Measurements from ENCODE around the gene SCN4B. TPM values are rescaled to one million over a fixed set of nuclear protein-coding genes. Genes with fewer than 3 reads are reported as not detected.

Gene SCN4B
- total and polyA plus RNA-seq, 4 experiments from 2014 or later, result not detected

- Histone ChIP-seq H3K27me3 (ENCODE audit: insufficient read depth, low read length) (no peaks in the 10 kb centered on the region), H3K4me1 (ENCODE audit: insufficient read depth, low read length) (no peaks in the 10 kb centered on the region), H3K4me3 (ENCODE audit: low read length in 2 of 2) (no peak overlapping the region), H3K27ac (ENCODE audit: low read depth, low read length) (no peak overlapping the region), H3K36me3 (ENCODE audit: insufficient read depth, low read length) (no peaks in the 10 kb centered on the region), H3K9me3 (ENCODE audit: control insufficient read depth in 1 of 2, low read length in 2 of 2) (peaks cover 0 to 4% of the 10 kb centered on the region in 2 donors)
- H3K9me3 Mint-ChIP-seq, result peaks cover 0 to 33% (median 27%) of the 10 kb centered on the region in 8 donors
- no peak for DNase-seq
- H3K4me3 Mint-ChIP-seq, result no peak overlapping the region
- no peak overlapping the region for H3K27ac Mint-ChIP-seq
- H3K27me3 Mint-ChIP-seq, result peaks cover 7 to 18% of the 10 kb centered on the region in 2 donors
- peaks cover 6 to 18% of the 10 kb centered on the region in 2 donors for H3K36me3 Mint-ChIP-seq
- intact Hi-C loops (cut with micrococcal nuclease), result no loop called here
- POLR2A ChIA-PET (ENCODE audit: partially characterized antibody), result interaction anchor here (0.6 kb wide), 1 partner anchor 34 kb away, joined by 3 read pairs; no protein-coding TSS in a partner anchor
- H3K4me1 Mint-ChIP-seq, result no peaks in the 10 kb centered on the region
- CTCF ChIA-PET (ENCODE audit: partially characterized antibody), result no interaction called here
Observed at GRCh38 chr11:118090545-118091162, 62.0 kb downstream of the SCN4B start.

DNA sequence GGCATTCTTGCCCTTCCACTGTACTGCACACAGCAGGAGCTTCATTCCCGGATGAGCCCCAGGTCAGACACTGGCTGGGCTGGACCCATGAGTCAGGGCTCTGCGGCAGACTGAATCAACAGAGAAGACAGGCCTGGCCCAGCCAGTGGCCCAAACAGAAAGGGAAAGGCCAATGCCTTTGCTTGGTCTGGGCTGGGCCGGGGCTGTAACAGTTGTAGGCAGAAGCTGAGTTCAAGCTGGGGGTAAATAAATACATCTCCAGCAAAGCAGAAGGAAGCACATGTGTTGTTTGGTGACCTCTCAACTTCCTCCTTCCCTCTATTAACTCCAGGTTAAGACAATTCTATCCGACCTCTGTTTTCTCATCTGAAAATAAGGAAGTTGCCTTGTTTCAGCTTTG is 64.1 kb downstream of the SCN4B start:
- H3K27ac Mint-ChIP-seq, result no peak overlapping the region
- Histone ChIP-seq H3K4me3 (ENCODE audit: low read length in 2 of 2) (no peak overlapping the region), H3K27ac (ENCODE audit: low read depth, low read length) (no peak overlapping the region), H3K36me3 (ENCODE audit: insufficient read depth, low read length) (no peaks in the 10 kb centered on the region), H3K9me3 (ENCODE audit: control insufficient read depth in 1 of 2, low read length in 2 of 2) (peaks cover 0 to 4% of the 10 kb centered on the region in 2 donors), H3K4me1 (ENCODE audit: insufficient read depth, low read length) (no peaks in the 10 kb centered on the region), H3K27me3 (ENCODE audit: insufficient read depth, low read length) (no peaks in the 10 kb centered on the region)
- H3K4me3 Mint-ChIP-seq, result no peak overlapping the region
- no peak for DNase-seq
- H3K4me1 Mint-ChIP-seq, result no peaks in the 10 kb centered on the region
- POLR2A ChIA-PET (ENCODE audit: partially characterized antibody), result no interaction called here
- H3K9me3 Mint-ChIP-seq, result peaks cover 0 to 33% (median 27%) of the 10 kb centered on the region in 8 donors
- H3K36me3 Mint-ChIP-seq, result peaks cover 6 to 18% of the 10 kb centered on the region in 2 donors
- CTCF ChIA-PET (ENCODE audit: partially characterized antibody), result interaction anchor here (1.4 kb wide), 1 partner anchor 12 kb away, joined by 5 read pairs; the partner anchor contains the start of gene TMPRSS4
- intact Hi-C loops (cut with micrococcal nuclease), result no loop called here
- peaks cover 5 to 18% of the 10 kb centered on the region in 2 donors for H3K27me3 Mint-ChIP-seq

DNA sequence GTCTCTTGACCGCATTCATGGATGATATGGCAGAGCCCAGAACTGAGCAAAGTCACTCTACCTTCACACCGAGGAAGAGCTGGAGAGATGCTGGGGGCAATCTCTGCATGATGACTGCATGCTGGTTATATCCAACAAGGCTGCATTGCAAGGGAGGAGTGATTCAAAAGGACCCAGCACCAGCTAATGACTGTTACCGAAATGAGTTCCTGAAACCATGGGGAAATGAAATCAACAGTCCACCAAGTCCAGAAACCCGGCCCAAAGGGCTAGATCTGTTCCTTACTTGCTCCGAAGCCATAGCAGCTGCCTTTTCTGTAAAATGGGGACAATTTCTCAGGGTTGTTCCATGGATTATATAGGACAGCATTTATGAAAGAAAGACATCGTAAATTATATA is 64.7 kb downstream of the SCN4B start:
- Histone ChIP-seq H3K4me3 (ENCODE audit: low read length in 2 of 2) (no peak overlapping the region), H3K27me3 (ENCODE audit: insufficient read depth, low read length) (no peaks in the 10 kb centered on the region), H3K27ac (ENCODE audit: low read depth, low read length) (no peak overlapping the region), H3K9me3 (ENCODE audit: control insufficient read depth in 1 of 2, low read length in 2 of 2) (peaks cover 0 to 4% of the 10 kb centered on the region in 2 donors), H3K4me1 (ENCODE audit: insufficient read depth, low read length) (no peaks in the 10 kb centered on the region), H3K36me3 (ENCODE audit: insufficient read depth, low read length) (no peaks in the 10 kb centered on the region)
- intact Hi-C loops (cut with micrococcal nuclease), result no loop called here
- Mint-ChIP-seq H3K36me3 (peaks cover 6 to 18% of the 10 kb centered on the region in 2 donors), H3K27ac (no peak overlapping the region), H3K4me3 (no peak overlapping the region), H3K4me1 (no peaks in the 10 kb centered on the region), H3K27me3 (peaks cover 5 to 18% of the 10 kb centered on the region in 2 donors), H3K9me3 (peaks cover 0 to 33% (median 27%) of the 10 kb centered on the region in 8 donors)
- POLR2A ChIA-PET (ENCODE audit: partially characterized antibody), result no interaction called here
- CTCF ChIA-PET (ENCODE audit: partially characterized antibody), result no interaction called here
- DNase-seq, result no peak

DNA sequence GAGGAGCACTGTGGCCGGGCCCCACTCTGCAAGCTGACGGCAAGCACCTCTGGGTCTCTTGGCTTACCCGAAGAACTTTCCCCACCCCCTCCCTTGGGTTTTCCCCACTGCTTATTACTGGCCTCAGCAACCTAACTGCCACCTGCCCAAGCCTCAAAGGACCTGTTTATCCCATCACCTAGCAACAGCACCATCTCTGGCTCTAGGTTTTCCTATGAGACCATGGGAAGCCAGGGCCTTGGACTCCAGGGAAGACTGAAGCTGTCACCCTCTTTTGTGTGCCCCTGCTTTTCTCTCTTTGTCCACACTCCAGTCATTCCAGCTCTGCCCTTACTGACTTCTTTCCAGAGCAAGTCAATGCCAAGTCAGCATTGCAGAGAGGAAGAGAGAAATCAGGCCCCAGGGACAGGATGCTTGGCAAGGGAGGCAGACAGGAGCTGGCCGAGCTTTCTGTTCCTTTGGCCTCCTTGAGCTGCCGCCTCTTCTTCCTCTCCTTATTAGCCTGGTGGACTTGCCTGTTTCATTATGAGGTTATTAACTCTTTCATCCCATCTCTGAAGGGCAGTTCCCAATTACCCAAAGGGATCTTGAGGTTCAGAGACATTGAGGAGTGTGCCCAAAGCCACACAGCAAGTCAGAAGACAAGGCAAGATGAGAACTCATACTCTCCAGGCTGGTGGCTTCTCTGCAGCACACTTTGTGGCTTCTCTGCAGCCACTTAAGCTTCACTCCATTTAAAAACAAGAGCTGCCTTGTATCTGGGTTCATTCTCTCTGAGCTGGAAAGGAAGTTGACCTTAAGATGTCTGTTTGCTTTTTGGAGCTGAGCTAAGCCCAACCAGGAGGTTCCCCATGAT is 65.5 kb downstream of the SCN4B start, which contains the start of gene SMIM35:
TSS of gene SMIM35 (minus strand) at position 51 of the 856 bp plus-strand sequence. CDS start 206 bp downstream, outside the sequence.
- peaks cover 5 to 16% of the 10 kb centered on the region in 2 donors for H3K27me3 Mint-ChIP-seq
- Histone ChIP-seq H3K36me3 (ENCODE audit: insufficient read depth, low read length) (no peaks in the 10 kb centered on the region), H3K4me1 (ENCODE audit: insufficient read depth, low read length) (no peaks in the 10 kb centered on the region), H3K27ac (ENCODE audit: low read depth, low read length) (no peak within 1 kb of the TSS), H3K4me3 (ENCODE audit: low read length in 2 of 2) (no peak within 1 kb of the TSS), H3K9me3 (ENCODE audit: control insufficient read depth in 1 of 2, low read length in 2 of 2) (peaks cover 0 to 4% of the 10 kb centered on the region in 2 donors), H3K27me3 (ENCODE audit: insufficient read depth, low read length) (no peaks in the 10 kb centered on the region)
- peaks cover 6 to 18% of the 10 kb centered on the region in 2 donors for H3K36me3 Mint-ChIP-seq
- CTCF ChIA-PET (ENCODE audit: partially characterized antibody), result no interaction called here
- POLR2A ChIA-PET (ENCODE audit: partially characterized antibody), result no interaction called here
- H3K4me3 Mint-ChIP-seq, result no peak within 1 kb of the TSS
- H3K9me3 Mint-ChIP-seq, result peaks cover 0 to 33% (median 27%) of the 10 kb centered on the region in 8 donors
- intact Hi-C loops (cut with micrococcal nuclease), result no loop called here
- DNase-seq, result no peak
- H3K4me1 Mint-ChIP-seq, result no peaks in the 10 kb centered on the region
- no peak within 1 kb of the TSS for H3K27ac Mint-ChIP-seq

- Histone ChIP-seq H3K27me3 (ENCODE audit: insufficient read depth, low read length) (no peaks in the 10 kb centered on the region), H3K4me3 (ENCODE audit: low read length in 2 of 2) (no peak overlapping the region), H3K36me3 (ENCODE audit: insufficient read depth, low read length) (no peaks in the 10 kb centered on the region), H3K27ac (ENCODE audit: low read depth, low read length) (no peak overlapping the region), H3K9me3 (ENCODE audit: control insufficient read depth in 1 of 2, low read length in 2 of 2) (peaks cover 0 to 4% of the 10 kb centered on the region in 2 donors), H3K4me1 (ENCODE audit: insufficient read depth, low read length) (no peaks in the 10 kb centered on the region)
- Mint-ChIP-seq H3K4me1 (peaks cover 0 to 4% (median 0%) of the 10 kb centered on the region in 4 donors), H3K36me3 (peaks cover 6 to 15% of the 10 kb centered on the region in 2 donors), H3K27ac (peak overlapping the region in 1 of 7 donors; percentile 68), H3K27me3 (peaks cover 4 to 6% of the 10 kb centered on the region in 2 donors), H3K4me3 (no peak overlapping the region), H3K9me3 (peaks cover 0 to 33% (median 27%) of the 10 kb centered on the region in 8 donors)
- POLR2A ChIA-PET (ENCODE audit: partially characterized antibody), result no interaction called here
- CTCF ChIA-PET (ENCODE audit: partially characterized antibody), result no interaction called here
- no peak for DNase-seq
- intact Hi-C loops (cut with micrococcal nuclease), result no loop called here
Observed at GRCh38 chr11:118084656-118085055, 68.0 kb downstream of the SCN4B start.

GRCh38 chr11:118084247-118084646 is 68.4 kb downstream of the SCN4B start:
- H3K4me3 ChIP-seq (ENCODE audit: low read length in 2 of 2), result no peak overlapping the region
- H3K4me3 Mint-ChIP-seq, result no peak overlapping the region
- H3K36me3 Mint-ChIP-seq, result peaks cover 6 to 15% of the 10 kb centered on the region in 2 donors
- H3K36me3 ChIP-seq (ENCODE audit: insufficient read depth, low read length), result no peaks in the 10 kb centered on the region
- CTCF ChIA-PET (ENCODE audit: partially characterized antibody), result no interaction called here
- H3K4me1 ChIP-seq (ENCODE audit: insufficient read depth, low read length), result no peaks in the 10 kb centered on the region
- intact Hi-C loops (cut with micrococcal nuclease), result no loop called here
- peaks cover 0 to 8% (median 0%) of the 10 kb centered on the region in 4 donors for H3K4me1 Mint-ChIP-seq
- peaks cover 0 to 4% of the 10 kb centered on the region in 2 donors for H3K9me3 ChIP-seq (ENCODE audit: control insufficient read depth in 1 of 2, low read length in 2 of 2)
- no peak overlapping the region for H3K27ac ChIP-seq (ENCODE audit: low read depth, low read length)
- H3K9me3 Mint-ChIP-seq, result peaks cover 0 to 29% (median 26%) of the 10 kb centered on the region in 8 donors
- peak overlapping the region in 3 of 7 donors; percentile 31 to 73 (median 68) for H3K27ac Mint-ChIP-seq
- POLR2A ChIA-PET (ENCODE audit: partially characterized antibody), result no interaction called here
- H3K27me3 ChIP-seq (ENCODE audit: insufficient read depth, low read length), result no peaks in the 10 kb centered on the region
- no peak for DNase-seq
- H3K27me3 Mint-ChIP-seq, result peaks cover 3 to 4% of the 10 kb centered on the region in 2 donors

Measured in CD4-positive, alpha-beta memory T cell (primary cell).